SK-N-MC (cell line): ENCODE data around the gene SLC7A10.

Experiments
- EZH2 ChIP-seq: fragments of 200-600 bp; sonication (generic); IDR thresholded peaks from one replicate; pipeline ENCODE4 v1.6.1; 2017; ENCODE audit warnings: antibody characterized with exemption
- POLR2AphosphoS5 ChIP-seq: IDR thresholded peaks from 2 replicates; pipeline ENCODE4 v1.6.1; 2012; ENCODE audit warnings: mild to moderate bottlenecking, low read depth, low read length, borderline replicate concordance

- TF ChIP-seq EZH2 (no peak), POLR2AphosphoS5 (no peak)
Observed at GRCh38 chr19:33235269-33235995, 9.8 kb upstream of the SLC7A10 start.
